Measurements from ENCODE around the gene ABCB8.
A peak's percentile ranks its signal among the peaks of the same experiment; 100 is the strongest.
"Not testable (repeated sequence)": the region's sequence is repeated elsewhere in the genome, so short reads cannot be mapped to it uniquely, and the experiment has no call there.

ABCB8 gene

DNA sequence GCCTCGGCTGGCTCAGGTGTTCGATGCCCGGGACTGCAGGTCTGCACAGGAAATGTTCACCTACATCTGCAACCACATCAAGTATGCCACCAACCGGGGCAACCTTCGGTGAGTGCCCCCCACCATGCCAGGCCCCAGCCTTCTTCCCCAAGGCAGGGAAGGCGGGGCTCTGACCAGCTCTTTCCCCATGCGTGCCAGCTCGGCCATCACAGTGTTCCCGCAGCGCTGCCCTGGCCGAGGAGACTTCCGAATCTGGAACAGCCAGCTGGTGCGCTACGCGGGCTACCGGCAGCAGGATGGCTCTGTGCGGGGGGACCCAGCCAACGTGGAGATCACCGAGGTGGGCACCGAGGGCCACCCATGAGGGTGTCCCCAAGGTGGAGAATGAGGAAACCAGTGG, 29.9 kb upstream of the ABCB8 start:
- DNase-seq, result no peak

DNA sequence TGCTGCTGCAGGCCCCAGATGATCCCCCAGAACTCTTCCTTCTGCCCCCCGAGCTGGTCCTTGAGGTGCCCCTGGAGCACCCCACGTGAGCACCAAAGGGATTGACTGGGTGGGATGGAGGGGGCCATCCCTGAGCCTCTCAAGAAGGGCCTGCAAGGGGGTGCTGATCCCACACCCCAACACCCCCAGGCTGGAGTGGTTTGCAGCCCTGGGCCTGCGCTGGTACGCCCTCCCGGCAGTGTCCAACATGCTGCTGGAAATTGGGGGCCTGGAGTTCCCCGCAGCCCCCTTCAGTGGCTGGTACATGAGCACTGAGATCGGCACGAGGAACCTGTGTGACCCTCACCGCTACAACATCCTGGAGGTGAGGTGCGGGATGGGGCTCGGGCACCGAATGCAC, 29.2 kb upstream of the ABCB8 start:
- DNase-seq, result no peak

GRCh38 chr7:150999497-151000230, 28.6 kb upstream of the ABCB8 start:
- DNase-seq, result no peak

DNA sequence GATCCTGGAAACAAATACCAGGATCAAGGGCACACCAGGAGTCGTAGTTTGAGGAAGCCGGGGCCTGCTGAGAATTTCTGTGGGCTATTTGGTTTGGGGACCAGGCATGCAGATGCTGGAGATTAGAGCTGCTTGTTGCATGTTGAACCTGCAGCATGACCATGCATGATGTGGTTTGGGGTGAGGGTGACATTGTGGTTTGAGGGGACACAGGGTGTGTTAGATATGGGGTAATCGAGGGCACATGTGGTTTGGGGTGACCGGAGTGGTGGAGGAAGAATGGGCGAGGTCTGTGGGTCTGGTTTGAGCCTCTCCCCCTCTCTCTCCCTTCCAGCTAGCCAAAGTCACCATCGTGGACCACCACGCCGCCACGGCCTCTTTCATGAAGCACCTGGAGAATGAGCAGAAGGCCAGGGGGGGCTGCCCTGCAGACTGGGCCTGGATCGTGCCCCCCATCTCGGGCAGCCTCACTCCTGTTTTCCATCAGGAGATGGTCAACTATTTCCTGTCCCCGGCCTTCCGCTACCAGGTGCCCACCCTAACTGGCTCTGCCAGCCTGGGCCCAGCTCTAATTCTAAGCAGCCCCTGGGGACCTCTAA, 27.3 kb upstream of the ABCB8 start:
- DNase-seq, result no peak

DNA sequence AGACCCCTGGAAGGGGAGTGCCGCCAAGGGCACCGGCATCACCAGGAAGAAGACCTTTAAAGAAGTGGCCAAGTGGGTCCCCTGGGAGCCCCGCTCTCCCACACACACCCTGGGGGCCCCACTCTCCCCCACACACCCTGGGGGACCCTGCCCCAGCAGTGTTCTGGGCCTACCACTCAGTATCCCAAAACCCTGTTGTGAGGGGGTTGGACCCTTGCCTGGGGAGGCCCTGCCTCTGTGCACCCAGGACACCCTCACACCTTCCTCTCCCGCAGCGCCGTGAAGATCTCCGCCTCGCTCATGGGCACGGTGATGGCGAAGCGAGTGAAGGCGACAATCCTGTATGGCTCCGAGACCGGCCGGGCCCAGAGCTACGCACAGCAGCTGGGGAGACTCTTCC, 26.7 kb upstream of the ABCB8 start:
- DNase-seq, result no peak

- no peak for DNase-seq
Observed at GRCh38 chr7:151003572-151003971, 24.7 kb upstream of the ABCB8 start.

- DNase-seq, result no peak
Observed at GRCh38 chr7:151005566-151005965, 22.7 kb upstream of the ABCB8 start.

DNA sequence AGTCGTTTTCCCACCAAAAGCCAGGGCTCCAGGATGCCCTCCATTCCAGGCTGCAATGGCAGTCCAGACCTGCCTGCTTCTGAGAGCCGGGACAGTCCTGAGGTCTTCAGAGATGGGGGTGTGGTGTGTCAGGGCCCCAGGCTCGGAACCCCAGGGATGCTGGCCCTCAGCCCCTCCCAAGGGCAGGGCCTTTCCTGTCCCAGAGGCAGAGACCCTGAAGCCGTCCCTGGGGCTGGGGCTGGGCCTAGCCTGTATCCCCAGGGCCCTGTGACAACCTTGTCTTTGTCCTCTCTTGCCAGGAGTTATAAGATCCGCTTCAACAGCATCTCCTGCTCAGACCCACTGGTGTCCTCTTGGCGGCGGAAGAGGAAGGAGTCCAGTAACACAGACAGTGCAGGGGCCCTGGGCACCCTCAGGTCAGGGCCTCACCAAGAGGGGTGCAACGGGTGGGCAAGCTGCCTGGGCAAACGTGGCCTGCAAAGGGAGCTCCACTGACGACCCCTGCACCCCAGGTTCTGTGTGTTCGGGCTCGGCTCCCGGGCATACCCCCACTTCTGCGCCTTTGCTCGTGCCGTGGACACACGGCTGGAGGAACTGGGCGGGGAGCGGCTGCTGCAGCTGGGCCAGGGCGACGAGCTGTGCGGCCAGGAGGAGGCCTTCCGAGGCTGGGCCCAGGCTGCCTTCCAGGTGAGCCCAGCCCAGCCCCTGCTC, 21.5 kb upstream of the ABCB8 start:
- no peak for DNase-seq

DNA sequence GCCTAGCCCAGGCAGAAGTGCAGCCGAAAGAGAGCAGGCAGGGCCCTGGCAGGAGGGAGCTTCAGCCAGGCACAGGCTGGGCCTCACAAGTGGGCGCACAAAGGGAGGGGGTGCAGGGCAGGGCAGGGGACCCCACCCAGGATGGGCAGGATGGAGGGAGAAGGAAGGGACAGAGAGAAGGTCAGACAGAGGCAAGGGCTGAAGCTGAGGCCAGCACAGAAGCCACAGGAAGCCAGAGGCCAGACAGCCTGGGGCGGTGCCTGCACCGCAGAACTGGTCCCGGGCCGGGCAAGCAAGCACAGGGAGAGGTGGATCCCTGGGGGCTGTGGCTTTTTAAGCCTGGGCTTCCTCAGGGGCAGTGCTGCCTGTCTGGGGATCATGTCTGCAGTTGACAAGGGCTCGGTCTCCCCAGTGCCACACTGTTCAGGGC, 20.8 kb upstream of the ABCB8 start:
- DNase-seq, result no peak

DNA sequence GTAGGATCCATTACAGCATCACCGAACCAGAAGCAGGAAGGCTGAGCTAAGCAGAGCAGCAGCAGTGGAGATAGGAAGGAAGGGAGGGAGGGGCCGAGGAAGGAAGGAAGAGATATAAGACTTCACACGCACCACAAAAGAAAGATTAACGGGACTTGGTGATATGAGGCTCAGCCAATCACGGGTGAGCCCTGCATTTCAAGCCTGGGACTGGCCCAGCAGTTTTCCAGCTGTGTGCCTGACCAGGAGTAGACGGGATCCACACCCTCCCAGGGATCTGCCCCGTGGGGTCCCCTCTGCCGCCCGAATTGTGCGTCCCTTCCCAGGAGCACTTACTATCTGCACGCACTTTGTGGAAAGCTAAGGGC, 20.1 kb upstream of the ABCB8 start:
- DNase-seq, result no peak

GRCh38 chr7:151008511-151009323, 19.5 kb upstream of the ABCB8 start:
- DNase-seq, result peak; percentile 87

DNA sequence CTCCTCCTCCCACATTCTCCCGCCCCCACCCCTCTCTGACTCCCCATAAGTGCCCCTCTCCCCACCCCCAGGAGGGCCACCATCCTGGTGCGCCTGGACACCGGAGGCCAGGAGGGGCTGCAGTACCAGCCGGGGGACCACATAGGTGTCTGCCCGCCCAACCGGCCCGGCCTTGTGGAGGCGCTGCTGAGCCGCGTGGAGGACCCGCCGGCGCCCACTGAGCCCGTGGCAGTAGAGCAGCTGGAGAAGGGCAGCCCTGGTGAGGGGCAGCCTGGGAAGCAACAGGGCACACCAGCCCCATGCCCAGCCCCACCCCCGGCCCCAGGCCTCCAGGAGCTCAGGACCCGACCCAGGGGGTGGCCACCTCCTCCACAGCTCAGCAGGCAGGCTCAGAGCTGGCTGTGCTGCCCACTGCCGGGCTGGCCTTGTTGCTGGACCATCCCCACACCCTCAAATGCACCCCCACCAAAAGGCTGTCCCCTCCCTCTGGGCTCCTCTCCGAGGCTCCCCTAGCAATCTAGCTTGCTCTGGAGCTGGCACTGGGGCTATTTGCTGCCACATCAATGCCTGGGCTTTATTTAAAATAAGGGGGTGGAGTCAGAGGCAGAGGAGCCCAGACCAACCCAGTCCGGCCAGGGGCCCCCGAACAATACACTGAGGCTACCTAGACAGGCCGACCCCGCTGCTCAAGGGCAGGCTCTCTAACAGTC, 18.8 kb upstream of the ABCB8 start:
- DNase-seq, result no peak

DNA sequence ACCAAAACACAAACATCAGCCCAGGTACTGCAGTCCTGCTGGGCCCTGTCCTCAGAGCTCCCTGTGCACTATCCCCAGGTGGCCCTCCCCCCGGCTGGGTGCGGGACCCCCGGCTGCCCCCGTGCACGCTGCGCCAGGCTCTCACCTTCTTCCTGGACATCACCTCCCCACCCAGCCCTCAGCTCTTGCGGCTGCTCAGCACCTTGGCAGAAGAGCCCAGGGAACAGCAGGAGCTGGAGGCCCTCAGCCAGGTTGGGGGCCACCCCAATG, 18.3 kb upstream of the ABCB8 start:
- no peak for DNase-seq

DNA sequence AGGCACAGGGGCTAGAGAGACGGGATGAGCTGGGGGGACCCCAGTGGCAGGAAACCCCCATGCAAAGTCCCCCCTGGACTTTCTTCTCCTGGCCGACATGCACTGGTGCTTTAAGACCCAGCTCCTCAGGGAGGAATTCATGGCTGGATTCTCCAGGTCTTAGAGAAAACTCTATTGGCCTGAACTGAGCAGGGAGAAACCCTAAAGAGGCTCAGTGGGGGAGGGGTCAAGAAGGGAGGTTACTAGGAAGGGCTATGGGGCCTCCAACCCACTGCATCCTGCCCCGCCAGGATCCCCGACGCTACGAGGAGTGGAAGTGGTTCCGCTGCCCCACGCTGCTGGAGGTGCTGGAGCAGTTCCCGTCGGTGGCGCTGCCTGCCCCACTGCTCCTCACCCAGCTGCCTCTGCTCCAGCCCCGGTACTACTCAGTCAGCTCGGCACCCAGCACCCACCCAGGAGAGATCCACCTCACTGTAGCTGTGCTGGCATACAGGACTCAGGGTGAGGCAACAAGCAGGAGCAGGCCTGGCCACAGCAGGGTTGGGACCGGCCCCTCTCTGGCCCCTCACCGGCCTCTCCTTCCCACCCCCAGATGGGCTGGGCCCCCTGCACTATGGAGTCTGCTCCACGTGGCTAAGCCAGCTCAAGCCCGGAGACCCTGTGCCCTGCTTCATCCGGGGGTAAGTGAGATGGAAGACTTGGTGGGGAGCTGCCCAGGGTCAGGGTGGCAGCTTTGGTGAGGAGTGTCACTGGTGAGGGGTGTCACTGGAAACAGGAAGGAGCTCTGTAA, 17.7 kb upstream of the ABCB8 start:
- peak; percentile 38 for DNase-seq

DNA sequence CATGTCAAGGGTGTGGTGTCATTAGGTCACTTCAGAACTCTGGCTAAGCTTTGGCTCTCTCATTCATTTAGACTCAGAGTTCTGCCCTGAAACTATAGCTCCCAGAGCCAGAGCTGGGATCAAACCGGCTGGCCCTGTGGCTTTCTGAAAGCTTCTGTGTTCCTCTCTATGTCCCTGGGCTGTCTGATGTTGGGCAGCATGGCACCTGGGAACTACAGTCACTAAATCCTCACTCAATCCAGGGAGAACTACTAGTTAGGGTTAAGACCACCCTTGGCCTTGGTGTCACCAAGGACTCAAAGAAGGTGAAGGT, 17.2 kb upstream of the ABCB8 start:
- DNase-seq, result no peak

DNA sequence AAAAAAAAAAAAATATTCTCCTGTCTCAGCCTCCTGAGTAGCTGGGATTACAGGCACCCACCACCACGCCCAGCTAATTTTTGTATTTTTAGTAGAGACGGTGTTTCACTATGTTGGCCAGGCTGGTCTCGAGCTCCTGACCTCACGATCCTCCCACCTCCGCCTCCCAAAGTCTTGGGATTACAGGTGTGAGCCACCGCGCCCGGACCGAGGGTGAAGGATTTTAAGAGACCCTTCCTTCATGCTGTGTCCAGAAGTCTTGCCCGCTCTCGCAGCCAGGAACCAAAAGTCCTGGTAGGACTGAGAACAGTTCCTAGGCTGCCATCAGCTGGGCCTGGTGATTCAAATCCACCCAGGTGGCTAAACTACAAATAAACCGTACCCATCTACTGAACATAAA, 16.6 kb upstream of the ABCB8 start:
- DNase-seq, result not testable (repeated sequence)

GRCh38 chr7:151012031-151012692, 16.1 kb upstream of the ABCB8 start:
- DNase-seq, result no peak

DNA sequence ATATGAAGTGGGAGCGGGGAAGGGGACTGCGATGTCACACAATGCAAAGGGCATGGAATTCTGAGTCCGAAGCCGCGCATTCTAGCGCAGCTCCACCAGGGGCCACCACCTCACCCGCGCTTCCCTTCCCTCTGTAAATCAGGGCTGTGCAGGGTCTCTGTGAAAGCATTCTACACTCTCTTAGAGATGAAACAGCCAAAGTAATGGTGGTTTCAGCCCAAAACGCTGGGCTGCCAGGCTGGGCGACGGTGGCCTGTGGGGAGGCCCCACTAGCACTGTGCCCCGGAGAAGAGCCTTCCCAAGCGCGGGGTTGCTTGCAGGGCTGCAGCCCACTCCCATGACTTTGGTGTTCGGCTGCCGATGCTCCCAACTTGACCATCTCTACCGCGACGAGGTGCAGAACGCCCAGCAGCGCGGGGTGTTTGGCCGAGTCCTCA, 15.3 kb upstream of the ABCB8 start:
- DNase-seq, result no peak

DNA sequence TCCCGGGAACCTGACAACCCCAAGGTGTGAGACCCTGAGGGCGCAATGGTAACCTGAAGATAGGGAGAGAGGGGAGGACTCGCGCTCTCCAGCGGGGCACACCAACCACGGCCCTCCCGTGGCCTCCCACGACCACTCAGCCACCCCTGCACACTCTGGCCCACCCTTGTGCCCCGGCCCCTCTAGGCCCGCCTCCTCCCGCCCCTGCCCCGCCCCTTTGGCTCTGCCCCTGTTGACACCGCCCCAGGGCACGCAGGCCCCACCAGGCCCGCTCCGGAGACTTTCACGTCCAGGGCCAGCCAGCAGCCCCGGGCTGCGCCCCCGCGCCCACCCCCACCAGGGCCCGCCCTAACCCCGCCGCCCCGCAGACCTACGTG, 14.9 kb upstream of the ABCB8 start:
- DNase-seq, result no peak

DNA sequence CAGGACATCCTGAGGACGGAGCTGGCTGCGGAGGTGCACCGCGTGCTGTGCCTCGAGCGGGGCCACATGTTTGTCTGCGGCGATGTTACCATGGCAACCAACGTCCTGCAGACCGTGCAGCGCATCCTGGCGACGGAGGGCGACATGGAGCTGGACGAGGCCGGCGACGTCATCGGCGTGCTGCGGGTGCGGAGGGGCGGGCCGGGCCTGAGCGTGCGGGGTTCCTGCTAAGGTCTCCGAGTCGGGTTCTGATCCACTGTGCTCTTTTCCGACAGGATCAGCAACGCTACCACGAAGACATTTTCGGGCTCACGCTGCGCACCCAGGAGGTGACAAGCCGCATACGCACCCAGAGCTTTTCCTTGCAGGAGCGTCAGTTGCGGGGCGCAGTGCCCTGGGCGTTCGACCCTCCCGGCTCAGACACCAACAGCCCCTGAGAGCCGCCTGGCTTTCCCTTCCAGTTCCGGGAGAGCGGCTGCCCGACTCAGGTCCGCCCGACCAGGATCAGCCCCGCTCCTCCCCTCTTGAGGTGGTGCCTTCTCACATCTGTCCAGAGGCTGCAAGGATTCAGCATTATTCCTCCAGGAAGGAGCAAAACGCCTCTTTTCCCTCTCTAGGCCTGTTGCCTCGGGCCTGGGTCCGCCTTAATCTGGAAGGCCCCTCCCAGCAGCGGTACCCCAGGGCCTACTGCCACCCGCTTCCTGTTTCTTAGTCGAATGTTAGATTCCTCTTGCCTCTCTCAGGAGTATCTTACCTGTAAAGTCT, 14.3 kb upstream of the ABCB8 start:
- peak; percentile 80 for DNase-seq

DNA sequence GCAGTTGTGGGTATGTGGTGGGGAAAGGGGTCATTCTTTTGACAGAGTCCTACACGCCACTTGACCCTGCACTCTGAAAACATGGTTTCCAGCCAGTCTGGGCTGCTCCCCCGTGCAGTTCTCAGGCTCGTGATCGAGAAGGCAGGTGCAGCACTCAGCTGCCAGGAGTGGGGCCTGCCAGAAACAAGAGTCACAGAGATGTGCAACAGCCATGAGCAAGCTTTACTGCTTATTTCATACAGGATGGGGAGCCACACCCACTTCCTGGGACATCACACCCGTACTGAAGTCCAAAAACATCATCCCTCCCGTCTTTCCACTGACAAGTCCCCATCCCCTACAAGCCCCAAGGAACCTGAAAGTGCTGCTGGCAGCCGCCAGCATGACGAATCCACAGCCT, 13.3 kb upstream of the ABCB8 start:
- no peak for DNase-seq

Measured in stimulated activated CD4-positive, alpha-beta T cell treated with anti-CD3 and anti-CD28 coated beads, Interleukin-4, amount 100 ng/mL, for 1 hour (primary cell).